ENCODE results near the gene MYO1E.
"Not testable (repeated sequence)": the region's sequence is repeated elsewhere in the genome, so short reads cannot be mapped to it uniquely, and the experiment has no call there.

GRCh38 chr15:59280292-59280691 is 92.4 kb downstream of the MYO1E start:
- not testable (repeated sequence) for TF ChIP-seq CTCF, POLR2A (IDR thresholded peaks at IDR 0.05)

Measured in prostate gland (tissue), 2 donors.